ENCODE measurements around the gene RBKS.
"Not testable (repeated sequence)": the region's sequence is repeated elsewhere in the genome, so short reads cannot be mapped to it uniquely, and the experiment has no call there.

RBKS gene

DNA sequence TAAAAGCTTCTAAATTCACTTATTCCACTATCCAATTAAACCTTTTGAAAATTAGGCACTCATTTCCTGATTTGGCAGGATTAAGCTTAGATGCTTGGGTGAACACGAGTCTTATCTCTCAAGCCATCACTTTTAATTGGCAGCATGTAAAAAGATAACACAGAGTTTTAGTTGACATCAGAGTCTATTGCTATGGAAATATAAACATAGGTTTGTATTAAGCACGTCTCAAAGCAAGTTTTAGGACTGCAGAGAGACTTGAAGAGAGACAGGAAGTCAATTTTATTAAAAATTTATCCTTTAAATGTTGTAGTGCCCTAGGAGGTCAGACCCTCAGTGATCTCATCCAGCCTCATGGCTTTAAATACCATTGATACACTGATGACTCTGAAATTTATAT, 5.6 kb downstream of the RBKS start:
- no peak for DNase-seq
- in situ Hi-C loops (cut with HindIII; ENCODE audit: low pct_ligation_motif_present, low pct_unique_long_range_greater_than_20kb, low sequenced_read_pairs) = no loop called here

- DNase-seq; in situ Hi-C loops (cut with HindIII; ENCODE audit: low pct_ligation_motif_present, low pct_unique_long_range_greater_than_20kb, low sequenced_read_pairs): not testable (repeated sequence)
These were observed 7.6 kb downstream of the RBKS start for GRCh38 chr2:27882584-27882922.

- in situ Hi-C loops (cut with HindIII; ENCODE audit: low pct_ligation_motif_present, low pct_unique_long_range_greater_than_20kb, low sequenced_read_pairs) = not testable (repeated sequence)
These were observed 8.2 kb downstream of the RBKS start for GRCh38 chr2:27881815-27882583.

DNA sequence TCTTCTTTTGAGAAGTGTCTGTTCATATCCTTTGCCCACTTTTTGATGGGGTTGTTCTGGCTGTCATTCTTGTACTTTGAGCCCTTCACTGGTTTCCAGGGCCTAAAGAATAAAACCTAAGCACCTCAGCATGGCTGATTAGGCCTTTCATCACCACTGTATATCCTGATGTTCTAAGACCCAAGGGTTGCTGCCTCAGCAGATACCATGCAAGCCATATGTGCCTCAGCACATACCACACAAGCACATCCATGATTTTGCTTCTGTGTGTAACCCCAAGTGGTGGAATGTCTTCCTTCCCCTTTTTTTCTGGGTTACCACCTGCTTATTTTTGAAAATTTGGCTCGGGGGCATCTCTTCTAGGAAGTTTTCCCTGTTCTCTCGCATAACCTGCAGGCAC, 11.4 kb downstream of the RBKS start:
- no peak for DNase-seq
- in situ Hi-C loops (cut with HindIII; ENCODE audit: low pct_ligation_motif_present, low pct_unique_long_range_greater_than_20kb, low sequenced_read_pairs) = no loop called here

More at GRCh38 chr2:27881815-27882583, 8.2 kb downstream of the RBKS start:
- peak; percentile 28 for DNase-seq

DNA sequence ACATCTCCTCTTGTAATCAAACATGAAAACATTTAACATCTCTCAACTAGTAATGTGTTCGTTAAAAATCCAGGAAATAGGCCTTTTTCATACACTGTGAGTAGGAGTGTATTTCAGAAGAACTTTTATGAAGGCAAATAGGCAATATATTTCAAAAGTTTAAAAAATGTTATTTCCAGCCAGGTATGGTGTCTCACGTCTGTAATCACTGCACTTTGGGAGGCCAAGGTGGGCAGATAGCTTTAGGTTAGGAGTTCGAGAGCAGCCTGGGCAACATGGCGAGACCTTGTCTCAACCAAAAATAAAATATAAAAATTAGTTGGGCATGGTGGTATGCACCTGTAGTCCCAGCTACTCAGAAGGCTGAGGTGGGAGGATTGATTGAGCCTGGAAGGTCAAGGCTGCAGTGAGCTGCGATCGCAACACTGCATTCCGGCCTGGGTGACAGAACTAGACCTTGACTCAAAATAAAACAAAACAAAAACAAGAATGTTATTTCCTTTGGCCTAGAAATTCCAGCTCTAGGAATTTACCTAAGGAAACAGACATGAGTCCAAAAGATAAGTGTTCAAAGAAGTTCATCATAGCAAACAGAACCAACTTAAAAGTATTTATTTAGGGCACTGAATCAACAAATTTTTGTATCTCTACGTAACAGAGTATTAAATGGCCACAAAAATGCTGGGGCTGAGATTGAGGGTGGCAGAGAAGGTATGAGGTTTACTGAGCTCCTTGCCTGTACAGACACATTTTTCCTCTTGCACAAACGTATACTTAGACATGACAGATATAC, 14.9 kb downstream of the RBKS start:
- DNase-seq = no peak
- in situ Hi-C loops (cut with HindIII; ENCODE audit: low pct_ligation_motif_present, low pct_unique_long_range_greater_than_20kb, low sequenced_read_pairs) = no loop called here

- DNase-seq = no peak
- in situ Hi-C loops (cut with HindIII; ENCODE audit: low pct_ligation_motif_present, low pct_unique_long_range_greater_than_20kb, low sequenced_read_pairs) = no loop called here
These were observed 17.1 kb downstream of the RBKS start for GRCh38 chr2:27873091-27873490.

DNA sequence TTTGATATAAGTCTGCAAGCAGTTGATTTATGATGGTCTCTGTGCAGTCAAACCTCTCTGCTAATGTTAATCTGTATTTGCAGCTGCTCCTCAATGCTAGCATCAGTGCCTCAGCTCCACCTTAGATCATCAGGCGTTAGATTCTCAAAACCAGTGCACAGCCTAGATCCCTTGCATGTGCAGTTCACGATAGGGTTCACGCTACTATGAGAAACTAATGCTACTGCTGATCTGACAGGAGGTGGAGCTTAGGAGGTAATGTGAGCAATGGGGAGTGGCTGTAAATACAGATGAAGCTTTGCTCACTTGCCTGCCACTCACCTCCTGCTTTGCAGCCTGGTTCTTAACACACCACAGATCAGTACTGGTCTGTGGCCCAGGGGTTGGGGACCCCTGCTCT, 18.4 kb downstream of the RBKS start:
- no peak for DNase-seq
- in situ Hi-C loops (cut with HindIII; ENCODE audit: low pct_ligation_motif_present, low pct_unique_long_range_greater_than_20kb, low sequenced_read_pairs) = no loop called here

DNA sequence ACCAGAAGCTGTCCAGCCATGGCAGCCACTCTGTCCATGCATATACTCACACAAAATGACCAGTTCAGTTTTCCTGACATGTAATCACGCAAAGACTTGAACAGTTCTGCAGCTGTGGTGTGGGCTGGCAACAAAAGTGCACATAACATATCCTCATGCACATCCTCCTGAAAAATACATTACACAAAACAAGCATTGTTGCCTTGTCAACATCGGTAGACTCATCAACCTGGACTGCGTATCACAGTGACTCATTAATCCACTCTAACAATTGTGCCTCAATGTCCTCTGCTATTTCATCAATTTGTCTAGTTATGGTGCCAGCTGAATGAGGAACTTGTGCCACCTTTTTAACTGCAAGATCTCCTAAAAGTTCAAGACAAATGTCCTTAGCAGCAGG, 19.5 kb downstream of the RBKS start:
- no peak for DNase-seq
- in situ Hi-C loops (cut with HindIII; ENCODE audit: low pct_ligation_motif_present, low pct_unique_long_range_greater_than_20kb, low sequenced_read_pairs) = no loop called here

- DNase-seq = no peak
- in situ Hi-C loops (cut with HindIII; ENCODE audit: low pct_ligation_motif_present, low pct_unique_long_range_greater_than_20kb, low sequenced_read_pairs) = no loop called here
These were observed 20.4 kb downstream of the RBKS start for GRCh38 chr2:27869763-27870162.

DNA sequence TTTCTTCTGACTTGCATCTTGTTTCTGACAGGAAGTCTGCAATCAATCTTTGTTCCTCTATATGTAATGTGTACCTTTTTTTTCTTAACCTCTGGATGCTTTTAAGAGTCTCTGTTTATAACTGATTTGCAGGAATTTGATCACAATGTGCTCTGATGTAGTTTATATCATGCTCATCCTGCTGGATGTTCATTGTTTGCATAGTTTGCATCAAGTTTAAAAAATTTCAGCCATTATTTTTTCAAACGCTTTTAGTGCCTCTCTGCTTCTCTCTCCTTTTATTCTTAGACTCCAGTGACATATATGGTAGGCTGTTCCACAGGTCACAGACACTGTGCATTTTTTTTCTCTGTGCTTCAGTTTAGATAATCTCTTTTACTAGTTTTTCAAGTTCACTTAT, 23.9 kb downstream of the RBKS start:
- DNase-seq = no peak
- in situ Hi-C loops (cut with HindIII; ENCODE audit: low pct_ligation_motif_present, low pct_unique_long_range_greater_than_20kb, low sequenced_read_pairs) = no loop called here

GRCh38 chr2:27863955-27864354, 26.2 kb downstream of the RBKS start:
- in situ Hi-C loops (cut with HindIII; ENCODE audit: low pct_ligation_motif_present, low pct_unique_long_range_greater_than_20kb, low sequenced_read_pairs); DNase-seq: not testable (repeated sequence)

DNA sequence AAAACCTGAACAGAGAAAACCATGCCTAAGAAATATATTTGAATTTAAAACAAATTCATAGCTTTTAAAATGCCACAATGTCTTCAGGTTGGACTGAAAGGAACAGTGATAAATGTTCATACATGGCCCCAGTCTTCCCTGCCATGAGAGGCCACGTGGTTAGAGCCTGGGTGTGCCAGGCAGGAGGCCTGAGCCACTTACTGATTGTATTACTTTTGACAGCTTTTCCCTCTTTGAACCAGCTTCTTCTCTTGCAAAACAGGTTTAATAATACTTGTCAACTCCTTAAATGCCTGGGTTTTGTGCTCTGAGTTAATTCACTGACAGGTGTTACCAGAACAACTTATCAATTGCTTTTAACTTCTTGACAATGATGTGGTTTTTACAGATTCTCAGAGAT, 27.0 kb downstream of the RBKS start:
- in situ Hi-C loops (cut with HindIII; ENCODE audit: low pct_ligation_motif_present, low pct_unique_long_range_greater_than_20kb, low sequenced_read_pairs) = no loop called here
- DNase-seq = no peak

GRCh38 chr2:27860111-27860510, 30.1 kb downstream of the RBKS start:
- in situ Hi-C loops (cut with HindIII; ENCODE audit: low pct_ligation_motif_present, low pct_unique_long_range_greater_than_20kb, low sequenced_read_pairs) = no loop called here
- peak; percentile 35 for DNase-seq

- in situ Hi-C loops (cut with HindIII; ENCODE audit: low pct_ligation_motif_present, low pct_unique_long_range_greater_than_20kb, low sequenced_read_pairs) = no loop called here
- DNase-seq = no peak
These were observed 32.6 kb downstream of the RBKS start for GRCh38 chr2:27857417-27858172.

GRCh38 chr2:27856956-27857355, 33.2 kb downstream of the RBKS start:
- DNase-seq = no peak
- in situ Hi-C loops (cut with HindIII; ENCODE audit: low pct_ligation_motif_present, low pct_unique_long_range_greater_than_20kb, low sequenced_read_pairs) = no loop called here

DNA sequence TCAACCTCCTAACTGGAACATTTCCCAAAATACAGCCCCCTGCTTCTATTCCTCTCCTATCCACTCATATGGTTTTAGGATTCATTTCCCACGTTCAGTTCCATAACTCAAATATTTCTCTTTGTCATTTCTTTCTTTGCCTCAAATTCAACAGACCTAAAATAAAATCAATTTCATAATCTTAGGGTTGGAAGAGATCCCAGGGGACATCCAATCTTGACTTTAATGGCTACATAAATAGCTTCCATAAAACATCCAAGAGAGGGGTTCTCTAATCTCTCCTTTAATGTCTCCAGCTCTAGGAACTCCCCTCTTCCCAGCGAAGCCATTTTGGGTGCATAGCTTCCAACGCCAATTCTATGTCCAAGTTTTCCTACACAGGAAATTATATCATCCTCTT, 33.8 kb downstream of the RBKS start:
- in situ Hi-C loops (cut with HindIII; ENCODE audit: low pct_ligation_motif_present, low pct_unique_long_range_greater_than_20kb, low sequenced_read_pairs) = no loop called here
- DNase-seq = no peak

DNA sequence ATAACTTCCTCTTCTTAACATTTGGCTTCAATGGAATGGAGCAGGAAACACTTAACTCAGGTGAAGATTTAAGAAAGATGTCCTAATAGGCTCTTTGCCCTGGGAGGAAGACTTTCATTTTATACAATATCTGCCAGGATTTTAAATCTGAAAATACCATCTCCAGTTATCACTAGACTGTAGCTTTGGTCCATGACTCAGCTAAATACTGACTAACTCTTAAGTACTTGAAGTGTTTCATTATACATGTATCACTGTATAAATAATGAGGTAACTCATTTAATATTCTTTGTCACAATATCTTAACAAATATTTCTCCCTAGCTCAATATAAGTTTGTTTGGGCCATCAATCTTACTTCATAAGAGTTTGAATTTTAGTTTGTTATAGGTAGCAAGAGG, 34.7 kb downstream of the RBKS start:
- DNase-seq = peak; percentile 45
- in situ Hi-C loops (cut with HindIII; ENCODE audit: low pct_ligation_motif_present, low pct_unique_long_range_greater_than_20kb, low sequenced_read_pairs) = no loop called here

DNA sequence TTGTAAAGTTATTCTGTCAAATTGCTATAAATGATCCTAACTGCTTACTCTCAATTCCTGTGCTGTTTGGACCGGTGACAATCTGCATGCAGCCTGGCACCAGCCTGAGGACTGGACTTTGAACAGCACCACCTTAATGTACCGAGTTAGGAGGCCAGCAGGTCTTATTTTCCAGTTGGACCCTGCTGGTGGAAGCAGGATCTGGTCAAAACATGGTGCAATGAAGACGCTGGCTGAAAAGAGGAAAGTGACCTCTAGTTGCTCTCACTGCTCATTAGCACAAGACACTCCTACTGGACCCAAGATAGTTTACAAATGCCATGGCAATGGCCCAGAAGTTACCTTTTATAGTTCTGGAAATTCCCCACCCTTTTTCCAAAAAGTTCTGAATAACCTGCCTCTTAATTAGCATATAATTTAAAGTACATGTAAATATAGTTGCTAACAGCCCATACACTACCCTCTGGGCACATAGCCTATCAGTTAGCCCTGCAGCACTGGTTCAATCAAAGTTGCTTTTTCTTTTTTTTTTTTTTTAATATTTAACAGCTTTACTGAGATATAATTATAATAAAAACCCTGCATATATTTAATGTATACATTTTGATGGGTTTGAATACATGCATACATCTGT, 35.8 kb downstream of the RBKS start:
- DNase-seq = no peak
- in situ Hi-C loops (cut with HindIII; ENCODE audit: low pct_ligation_motif_present, low pct_unique_long_range_greater_than_20kb, low sequenced_read_pairs) = no loop called here

DNA sequence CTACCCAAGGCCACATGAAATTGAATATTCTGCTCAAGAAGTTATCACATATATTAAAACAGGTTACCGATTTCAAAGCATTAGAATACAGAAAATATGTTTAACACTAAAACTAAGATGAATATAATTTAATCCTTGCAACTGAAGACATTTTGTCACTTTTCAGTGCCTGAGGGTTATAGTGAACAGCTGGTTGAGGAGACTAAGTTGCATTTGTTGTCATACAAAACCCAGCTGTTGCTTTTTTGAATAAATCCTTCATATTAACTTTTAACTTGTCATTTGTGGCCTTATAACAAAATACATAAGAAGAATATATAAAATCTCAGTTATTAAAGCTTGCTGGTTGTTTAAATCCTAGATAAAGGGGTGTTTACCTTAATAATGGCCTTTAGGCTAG, 37.5 kb downstream of the RBKS start:
- no peak for DNase-seq
- in situ Hi-C loops (cut with HindIII; ENCODE audit: low pct_ligation_motif_present, low pct_unique_long_range_greater_than_20kb, low sequenced_read_pairs) = no loop called here
